Skin of body (tissue), 2 donors: ENCODE measurements around the gene FUNDC2. TPM values are rescaled to one million over a fixed set of nuclear protein-coding genes. Genes with fewer than 3 reads are reported as not detected.
"Not testable (repeated sequence)": the region's sequence is repeated elsewhere in the genome, so short reads cannot be mapped to it uniquely, and the experiment has no call there.

Experiments used
- DNase-seq: peaks from one replicate; lab custom pipeline; 2025; lab: John Stamatoyannopoulos, UW
- total RNA-seq: library from RNA; depleted of rRNA; stranded (reverse); fragments of >200 nt; gene quantifications from one replicate; pipeline ENCODE4 v1.2.3, GENCODE V29; 2014

The FUNDC2 gene
- 32.3 TPM for total RNA-seq

- peak; percentile 94 for DNase-seq
These were observed at the start of gene FUNDC2 for GRCh38 chrX:155026727-155027508. FUNDC2 (plus strand) TSS chrX:155026844; CDS start chrX:155026939, 95 bp downstream.

GRCh38 chrX:154979629-154980028 is 47.0 kb upstream of the FUNDC2 start:
- no peak for DNase-seq

GRCh38 chrX:154980330-154981115 is 46.1 kb upstream of the FUNDC2 start:
- no peak for DNase-seq

- DNase-seq, result no peak
These were observed 45.6 kb upstream of the FUNDC2 start for GRCh38 chrX:154981116-154981411.

GRCh38 chrX:154986826-154987575 is 39.6 kb upstream of the FUNDC2 start:
- no peak for DNase-seq

- no peak for DNase-seq
These were observed 38.7 kb upstream of the FUNDC2 start for GRCh38 chrX:154987940-154988339.

GRCh38 chrX:154988719-154989118 is 37.9 kb upstream of the FUNDC2 start:
- no peak for DNase-seq

- no peak for DNase-seq
These were observed 36.1 kb upstream of the FUNDC2 start for GRCh38 chrX:154990496-154990895.

GRCh38 chrX:154991039-154991438 is 35.6 kb upstream of the FUNDC2 start:
- no peak for DNase-seq

- no peak for DNase-seq
These were observed 35.2 kb upstream of the FUNDC2 start for GRCh38 chrX:154991476-154991875.

- DNase-seq, result no peak
These were observed 28.3 kb upstream of the FUNDC2 start for GRCh38 chrX:154998204-154998880.

- DNase-seq, result no peak
These were observed 25.8 kb upstream of the FUNDC2 start for GRCh38 chrX:155000841-155001240.

- DNase-seq, result no peak
These were observed 24.8 kb upstream of the FUNDC2 start for GRCh38 chrX:155001873-155002272.

GRCh38 chrX:155005190-155005589 is 21.5 kb upstream of the FUNDC2 start:
- DNase-seq, result no peak

GRCh38 chrX:155006379-155006778 is 20.3 kb upstream of the FUNDC2 start:
- DNase-seq, result not testable (repeated sequence)

- not testable (repeated sequence) for DNase-seq
These were observed 19.6 kb upstream of the FUNDC2 start for GRCh38 chrX:155006913-155007671.

GRCh38 chrX:155008578-155008977 is 18.1 kb upstream of the FUNDC2 start:
- DNase-seq, result not testable (repeated sequence)

- DNase-seq, result peak; percentile 12
These were observed 16.6 kb upstream of the FUNDC2 start for GRCh38 chrX:155009994-155010472.

GRCh38 chrX:155020591-155020990 is 6.1 kb upstream of the FUNDC2 start:
- no peak for DNase-seq

GRCh38 chrX:155022585-155022984 is 4.1 kb upstream of the FUNDC2 start, which contains the start of gene F8:
F8 (minus strand) TSS chrX:155022723; CDS start chrX:155022552, 171 bp downstream.
- no peak for DNase-seq
